HepG2 (cell line): ENCODE measurements around the gene RABGGTB. TPM values are rescaled to one million over a fixed set of nuclear protein-coding genes. Genes with fewer than 3 reads are reported as not detected.

ENCODE experiments used
- AGO2 ChIP-seq: fragments of 200-400 bp; formaldehyde crosslinking; optimal IDR thresholded peaks from 2 replicates; pipeline ENCODE3; 2017; ENCODE audit warnings: mild to moderate bottlenecking, low read depth, low read length, moderate library complexity
- ELF1 ChIP-seq: sonication (generic); formaldehyde crosslinking; IDR thresholded peaks from 2 replicates; pipeline ENCODE4 v1.4.0; 2020; ENCODE audit warnings: missing genetic modification reagents
- GFI1 ChIP-seq: sonication (generic); formaldehyde crosslinking; IDR thresholded peaks from 2 replicates; pipeline ENCODE4 v1.5.0; 2020; ENCODE audit warnings: missing genetic modification reagents, mild to moderate bottlenecking, borderline replicate concordance
- GTF3A ChIP-seq: sonication (generic); formaldehyde crosslinking; conservative IDR thresholded peaks from 2 replicates; pipeline ENCODE4 v1.4.0; 2020; ENCODE audit warnings: mild to moderate bottlenecking, missing genetic modification reagents
- HCFC1 ChIP-seq: fragments of 150-350 bp; IDR thresholded peaks from 2 replicates; pipeline ENCODE4 v1.6.1; 2014; ENCODE audit warnings: low read depth, low read length
- HNRNPL ChIP-seq: fragments of 200-400 bp; formaldehyde crosslinking; IDR thresholded peaks from 2 replicates; pipeline ENCODE4 v1.6.1; 2017; ENCODE audit warnings: mild to moderate bottlenecking, low read depth, low read length
- IKZF1 ChIP-seq: fragments of 450-650 bp; IDR thresholded peaks from 2 replicates; pipeline ENCODE4 v1.7.1; 2016
- JUNB ChIP-seq: sonication (generic); formaldehyde crosslinking; IDR thresholded peaks from 2 replicates; pipeline ENCODE4 v1.8.0; 2022; ENCODE audit warnings: missing genetic modification reagents, mild to moderate bottlenecking, borderline replicate concordance
- KMT2B ChIP-seq: IDR thresholded peaks from 2 replicates; pipeline ENCODE4 v1.6.1; 2016; ENCODE audit warnings: missing genetic modification reagents, missing compliant biosample characterization
- MTA3 ChIP-seq: sonication (generic); formaldehyde crosslinking; IDR thresholded peaks from 2 replicates; pipeline ENCODE4 v1.4.0; 2020; ENCODE audit warnings: missing genetic modification reagents
- SIN3B ChIP-seq: fragments of 150-350 bp; IDR thresholded peaks from 2 replicates; pipeline ENCODE4 v1.6.1; 2014; ENCODE audit warnings: low read length
- U2AF1 ChIP-seq: fragments of 200-400 bp; formaldehyde crosslinking; optimal IDR thresholded peaks from 2 replicates; pipeline ENCODE3; 2017; ENCODE audit warnings: mild to moderate bottlenecking, low read depth, low read length
- USF2 ChIP-seq, 2 experiments: sonication (generic) in 1 of 2; formaldehyde crosslinking in 1 of 2; IDR thresholded peaks; 2 replicates each; pipeline versions ENCODE4 v1.5.1 to v1.6.1; 2011 to 2020; ENCODE audit warnings: borderline replicate concordance in 1 of 2, low read depth in 1 of 2, low read length in 1 of 2, mild to moderate bottlenecking in 1 of 2, missing genetic modification reagents in 1 of 2, moderate library complexity in 1 of 2
- ZBED4 ChIP-seq: sonication (generic); formaldehyde crosslinking; IDR thresholded peaks from 2 replicates; pipeline ENCODE4 v1.4.0; 2020; ENCODE audit warnings: missing genetic modification reagents, borderline replicate concordance
- ZBTB34 ChIP-seq: sonication (generic); formaldehyde crosslinking; IDR thresholded peaks from 2 replicates; pipeline ENCODE4 v1.8.0; 2022; ENCODE audit warnings: mild to moderate bottlenecking, missing genetic modification reagents
- ZBTB8A ChIP-seq: sonication (generic); formaldehyde crosslinking; IDR thresholded peaks from 2 replicates; pipeline ENCODE4 v1.4.0; 2020; ENCODE audit warnings: mild to moderate bottlenecking, low read depth, missing genetic modification reagents, borderline replicate concordance
- ZNF296 ChIP-seq: sonication (generic); formaldehyde crosslinking; conservative IDR thresholded peaks from 2 replicates; pipeline ENCODE4 v1.5.0; 2020; ENCODE audit warnings: mild to moderate bottlenecking, missing genetic modification reagents
- ZNF335 ChIP-seq: sonication (generic); formaldehyde crosslinking; IDR thresholded peaks from 2 replicates; pipeline ENCODE4 v1.4.0; 2020; ENCODE audit warnings: missing genetic modification reagents
- ZNF670 ChIP-seq: sonication (generic); formaldehyde crosslinking; IDR thresholded peaks from 2 replicates; pipeline ENCODE4 v1.8.0; 2022; ENCODE audit warnings: mild to moderate bottlenecking, missing genetic modification reagents, borderline replicate concordance
- ZNF816 ChIP-seq: sonication (generic); formaldehyde crosslinking; IDR thresholded peaks from 2 replicates; pipeline ENCODE4 v1.8.0; 2022; ENCODE audit warnings: missing genetic modification reagents, mild to moderate bottlenecking, borderline replicate concordance
- polyA plus RNA-seq, 8 experiments: library from polyadenylated mRNA; depleted of rRNA in 3 of 8; stranded (reverse) in 7 of 8; unstranded in 1 of 8; fragments of >200 nt; fragmentation: Illumina TruSeq in 4 of 8; extraction: Trizol in 4 of 8; gene quantifications; 2 replicates each; pipeline versions ENCODE4 v1.2.1 to v1.2.3, GENCODE V29; 2011 to 2016; ENCODE audit warnings: low read depth in 4 of 8, missing spikeins in 1 of 8, mixed read lengths in 1 of 8; ENCODE audit not compliant: insufficient read depth in 1 of 8
- total RNA-seq, 5 experiments: library from RNA; depleted of rRNA; stranded (reverse); fragments of >200 nt; fragmentation: Illumina TruSeq; extraction: Trizol; gene quantifications; 2 replicates each; pipeline ENCODE4 v1.2.3, GENCODE V29; 2016; ENCODE audit warnings: low read depth in 1 of 5

Gene RABGGTB
- total and polyA plus RNA-seq, 2 of the 13 experiments (the other 11 are each of a cell fraction or from before 2014, with no cell fraction given): 185 to 290 TPM

GRCh38 chr1:75785983-75786853 is at the start of gene RABGGTB (continued):
- no peak for TF ChIP-seq USF2 (IDR thresholded peaks at IDR 0.05; ENCODE audit: low read depth, low read length)
- TF ChIP-seq USF2 (CRISPR knock-in tag; IDR thresholded peaks at IDR 0.05; ENCODE audit: borderline replicate concordance): no peak
- no peak; the same call in 1 of the 2 replicates for TF ChIP-seq ZNF296 (CRISPR knock-in tag)
- TF ChIP-seq GTF3A: no peak
- no peak for TF ChIP-seq AGO2
- peak; percentile 72 for TF ChIP-seq SIN3B
- no peak for TF ChIP-seq ZNF816
- TF ChIP-seq HCFC1: peak; percentile 51
- peak; percentile 80 for TF ChIP-seq ELF1 (CRISPR knock-in tag)
- no peak for TF ChIP-seq GFI1 (CRISPR knock-in tag)
- no peak for TF ChIP-seq ZBTB34
- no peak for TF ChIP-seq HNRNPL
- TF ChIP-seq ZBED4 (CRISPR knock-in tag): peak; percentile 33; the same call in 1 of the 2 replicates
- TF ChIP-seq ZNF670: no peak
- TF ChIP-seq KMT2B: peak; percentile 58; the same call in 1 of the 2 replicates
- no peak for TF ChIP-seq MTA3 (CRISPR knock-in tag)
- no peak for TF ChIP-seq ZBTB8A (CRISPR knock-in tag)
- TF ChIP-seq IKZF1: no peak
- no peak for TF ChIP-seq JUNB (CRISPR knock-in tag)
- TF ChIP-seq U2AF1: no peak
- peak; percentile 100 for TF ChIP-seq ZNF335 (CRISPR knock-in tag)
